Skeletal muscle tissue (tissue), 4 donors: Measurements from ENCODE around the gene ZNF516. TPM values are rescaled to one million over a fixed set of nuclear protein-coding genes. Genes with fewer than 3 reads are reported as not detected.

Experiments used
- H3K27ac ChIP-seq: one replicate; pipeline ENCODE4 v1.7.0; 2013; ENCODE audit warnings: mild to moderate bottlenecking, low read depth, low read length, inconsistent platforms
- H3K27me3 ChIP-seq, 3 donors: one replicate each; pipeline ENCODE4 v1.7.0; 2013; ENCODE audit warnings: low read length in 3 of 3; ENCODE audit not compliant: control insufficient read depth in 3 of 3, insufficient read depth in 3 of 3
- H3K36me3 ChIP-seq, 3 donors: one replicate each; pipeline ENCODE4 v1.7.0; 2013; ENCODE audit warnings: low read length in 3 of 3; ENCODE audit not compliant: control insufficient read depth in 3 of 3, insufficient read depth in 3 of 3
- H3K4me1 ChIP-seq, 3 donors: one replicate each; pipeline ENCODE4 v1.7.0; 2013; ENCODE audit warnings: low read length in 3 of 3, mild to moderate bottlenecking in 3 of 3; ENCODE audit not compliant: control insufficient read depth in 3 of 3, insufficient read depth in 3 of 3
- H3K4me3 ChIP-seq, 3 donors: one replicate each; pipeline ENCODE4 v1.7.0; 2013; ENCODE audit warnings: low read length in 3 of 3
- H3K9ac ChIP-seq, 3 donors: one replicate each; pipeline ENCODE4 v1.7.0; 2013; ENCODE audit warnings: low read length in 3 of 3, mild to moderate bottlenecking in 3 of 3, moderate library complexity in 2 of 3, low read depth in 1 of 3
- H3K9me3 ChIP-seq, 3 donors: one replicate each; pipeline ENCODE4 v1.7.0; 2013; ENCODE audit warnings: low read length in 3 of 3; ENCODE audit not compliant: control insufficient read depth in 3 of 3
- total RNA-seq: library from RNA; depleted of rRNA; stranded (reverse); fragments of >200 nt; gene quantifications from one replicate; pipeline ENCODE4 v1.2.3, GENCODE V29; 2014
- donor health status: Osteomylitis.

Gene ZNF516
- total RNA-seq, 1 donor from 2014 or later, result 33.9 TPM

GRCh38 chr18:76387608-76388007 is 107.4 kb downstream of the ZNF516 start:
- no peak overlapping the region for H3K9ac ChIP-seq
- peaks cover 23 to 27% (median 24%) of the 10 kb centered on the region in 3 donors for H3K4me1 ChIP-seq
- no peaks in the 10 kb centered on the region for H3K27me3 ChIP-seq
- H3K27ac ChIP-seq, result no peak overlapping the region
- no peak overlapping the region for H3K4me3 ChIP-seq
- no peaks in the 10 kb centered on the region for H3K36me3 ChIP-seq
- no peaks in the 10 kb centered on the region for H3K9me3 ChIP-seq

- H3K9me3 ChIP-seq, result no peaks in the 10 kb centered on the region
- no peaks in the 10 kb centered on the region for H3K27me3 ChIP-seq
- no peak overlapping the region for H3K4me3 ChIP-seq
- no peak overlapping the region for H3K27ac ChIP-seq
- H3K4me1 ChIP-seq, result peaks cover 23 to 27% (median 24%) of the 10 kb centered on the region in 3 donors
- no peak overlapping the region for H3K9ac ChIP-seq
- H3K36me3 ChIP-seq, result no peaks in the 10 kb centered on the region
Measured at GRCh38 chr18:76386886-76387285, 108.2 kb downstream of the ZNF516 start.

GRCh38 chr18:76386071-76386470 is 109.0 kb downstream of the ZNF516 start:
- H3K27ac ChIP-seq, result no peak overlapping the region
- H3K27me3 ChIP-seq, result no peaks in the 10 kb centered on the region
- peaks cover 22 to 26% (median 24%) of the 10 kb centered on the region in 3 donors for H3K4me1 ChIP-seq
- H3K9ac ChIP-seq, result no peak overlapping the region
- H3K4me3 ChIP-seq, result no peak overlapping the region
- H3K9me3 ChIP-seq, result no peaks in the 10 kb centered on the region
- no peaks in the 10 kb centered on the region for H3K36me3 ChIP-seq

- no peaks in the 10 kb centered on the region for H3K27me3 ChIP-seq
- H3K9ac ChIP-seq, result no peak overlapping the region
- H3K27ac ChIP-seq, result no peak overlapping the region
- no peak overlapping the region for H3K4me3 ChIP-seq
- H3K4me1 ChIP-seq, result peaks cover 20 to 22% (median 21%) of the 10 kb centered on the region in 3 donors
- no peaks in the 10 kb centered on the region for H3K36me3 ChIP-seq
- H3K9me3 ChIP-seq, result no peaks in the 10 kb centered on the region
Measured at GRCh38 chr18:76385681-76385975, 109.4 kb downstream of the ZNF516 start.

- H3K9ac ChIP-seq, result no peak overlapping the region
- H3K36me3 ChIP-seq, result peaks cover 0 to 2% (median 2%) of the 10 kb centered on the region in 3 donors
- H3K4me1 ChIP-seq, result peaks cover 14 to 16% (median 15%) of the 10 kb centered on the region in 3 donors
- H3K27me3 ChIP-seq, result no peaks in the 10 kb centered on the region
- no peaks in the 10 kb centered on the region for H3K9me3 ChIP-seq
- no peak overlapping the region for H3K4me3 ChIP-seq
- H3K27ac ChIP-seq, result no peak overlapping the region
Measured at GRCh38 chr18:76384861-76385680, 110.0 kb downstream of the ZNF516 start.

GRCh38 chr18:76384114-76384790 is 110.8 kb downstream of the ZNF516 start:
- Histone ChIP-seq H3K4me1 (peaks cover 7 to 9% (median 7%) of the 10 kb centered on the region in 3 donors), H3K27me3 (no peaks in the 10 kb centered on the region), H3K9me3 (no peaks in the 10 kb centered on the region), H3K27ac (no peak overlapping the region), H3K36me3 (peaks cover 5 to 10% (median 9%) of the 10 kb centered on the region in 3 donors), H3K4me3 (no peak overlapping the region), H3K9ac (no peak overlapping the region)

GRCh38 chr18:76383636-76384035 is 111.4 kb downstream of the ZNF516 start:
- H3K4me1 ChIP-seq, result peaks cover 3 to 4% (median 4%) of the 10 kb centered on the region in 3 donors
- peaks cover 6 to 14% (median 13%) of the 10 kb centered on the region in 3 donors for H3K36me3 ChIP-seq
- H3K9ac ChIP-seq, result no peak overlapping the region
- no peak overlapping the region for H3K27ac ChIP-seq
- no peak overlapping the region for H3K4me3 ChIP-seq
- no peaks in the 10 kb centered on the region for H3K9me3 ChIP-seq
- H3K27me3 ChIP-seq, result no peaks in the 10 kb centered on the region

- Histone ChIP-seq H3K36me3 (peaks cover 11 to 20% (median 17%) of the 10 kb centered on the region in 3 donors), H3K4me3 (no peak overlapping the region), H3K9ac (no peak overlapping the region), H3K27me3 (no peaks in the 10 kb centered on the region), H3K27ac (no peak overlapping the region), H3K9me3 (no peaks in the 10 kb centered on the region), H3K4me1 (peaks cover 0 to 4% (median 2%) of the 10 kb centered on the region in 3 donors)
Measured at GRCh38 chr18:76382275-76382674, 112.8 kb downstream of the ZNF516 start.

- Histone ChIP-seq H3K27me3 (no peaks in the 10 kb centered on the region), H3K9me3 (no peaks in the 10 kb centered on the region), H3K4me1 (peaks cover 0 to 4% (median 2%) of the 10 kb centered on the region in 3 donors), H3K36me3 (peaks cover 11 to 20% (median 19%) of the 10 kb centered on the region in 3 donors), H3K9ac (no peak overlapping the region), H3K4me3 (no peak overlapping the region), H3K27ac (no peak overlapping the region)
Measured at GRCh38 chr18:76380791-76381405, 114.1 kb downstream of the ZNF516 start.
